ENCODE measurements around the gene TPRG1L.

Gene TPRG1L

DNA sequence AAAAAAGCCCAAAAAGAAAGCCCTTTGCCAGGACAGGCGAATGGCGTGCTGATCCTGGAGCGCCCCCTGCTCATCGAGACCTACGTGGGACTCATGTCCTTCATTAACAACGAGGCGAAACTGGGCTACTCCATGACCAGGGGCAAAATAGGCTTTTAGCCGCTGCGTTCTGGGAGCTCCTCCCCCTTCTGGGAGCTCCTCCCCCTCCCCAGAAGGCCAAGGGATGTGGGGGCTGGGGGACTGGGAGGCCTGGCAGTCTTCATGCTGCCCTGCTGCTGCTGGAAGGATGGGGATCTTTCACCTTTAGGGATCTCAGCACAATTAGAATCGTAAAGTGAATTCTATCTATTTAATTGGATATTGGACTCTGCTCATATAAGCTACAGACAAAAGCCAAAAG lies 3.6 kb downstream of the TPRG1L start:
- DNase-seq (ENCODE audit: low read depth) = no peak

DNA sequence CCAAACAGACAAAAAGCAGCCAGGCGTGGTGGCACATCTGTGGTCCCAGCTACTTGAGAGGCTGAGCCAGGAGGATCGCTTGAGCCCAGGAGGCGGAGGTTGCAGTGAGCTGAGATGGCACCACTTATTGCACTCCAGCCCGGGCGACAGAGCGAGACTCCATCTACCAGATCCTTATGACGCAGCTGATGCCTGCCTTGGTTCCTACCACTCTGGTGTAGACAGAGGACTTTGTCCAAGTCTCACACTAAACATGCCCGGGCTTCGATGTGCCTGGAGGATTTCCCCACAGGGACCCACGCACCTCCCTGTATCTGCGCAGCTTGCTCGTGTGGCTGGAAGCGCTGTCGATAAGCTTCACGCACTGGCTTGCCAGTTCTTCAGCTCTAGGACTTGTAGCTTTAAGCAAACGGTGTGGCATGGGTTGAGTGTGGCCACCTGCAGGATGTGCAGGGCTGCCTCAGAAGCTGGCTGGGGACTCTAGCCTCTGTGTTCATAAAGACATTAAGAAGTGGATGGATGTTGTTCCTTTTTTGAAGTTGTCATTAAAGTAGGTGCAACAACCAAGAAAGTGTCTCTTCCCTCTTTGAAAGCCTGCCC lies 4.8 kb downstream of the TPRG1L start:
- no peak for DNase-seq (ENCODE audit: low read depth)

DNA sequence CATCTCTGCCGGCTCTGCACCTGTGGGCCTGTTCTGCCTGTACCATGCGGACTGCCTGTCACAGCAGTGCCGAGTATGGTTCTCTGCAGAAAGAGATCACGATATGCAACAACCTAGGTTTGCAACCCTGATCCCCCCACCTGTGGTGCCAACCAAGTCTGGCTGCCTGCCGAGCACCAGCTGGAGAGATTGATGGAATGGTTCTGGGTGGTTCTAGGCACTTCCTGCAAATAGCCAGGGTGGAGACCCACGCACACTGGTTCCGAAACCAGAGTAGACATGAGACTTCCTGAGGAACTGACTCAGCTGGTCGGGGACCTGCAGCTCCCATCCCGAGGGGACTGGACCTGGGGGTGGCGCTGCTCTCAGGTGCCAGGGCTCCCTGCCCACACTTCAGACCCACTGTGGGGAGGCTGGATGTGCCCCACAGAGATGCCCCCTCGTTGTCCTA lies 5.4 kb downstream of the TPRG1L start:
- DNase-seq (ENCODE audit: low read depth) = no peak

DNA sequence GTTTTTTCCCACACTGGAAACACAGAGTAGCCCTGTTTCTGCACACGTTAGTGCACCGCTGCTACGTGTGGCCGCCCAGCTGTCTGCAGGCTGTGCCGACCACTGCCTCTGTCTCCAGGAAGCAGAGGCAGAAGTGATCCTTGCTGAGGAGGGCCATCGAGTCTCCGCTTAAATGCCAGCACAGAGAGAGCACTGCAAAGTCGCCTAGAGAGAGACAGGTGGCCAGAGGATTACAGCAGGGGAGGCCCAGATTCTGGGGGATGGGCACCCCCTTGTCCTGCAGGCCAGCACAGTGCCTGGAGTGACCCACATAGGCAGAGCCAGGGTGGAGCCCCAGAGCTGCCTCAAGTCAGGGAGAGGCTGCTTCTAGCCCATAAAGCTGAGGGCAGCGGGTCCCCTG lies 6.1 kb downstream of the TPRG1L start:
- DNase-seq (ENCODE audit: low read depth) = no peak

DNA sequence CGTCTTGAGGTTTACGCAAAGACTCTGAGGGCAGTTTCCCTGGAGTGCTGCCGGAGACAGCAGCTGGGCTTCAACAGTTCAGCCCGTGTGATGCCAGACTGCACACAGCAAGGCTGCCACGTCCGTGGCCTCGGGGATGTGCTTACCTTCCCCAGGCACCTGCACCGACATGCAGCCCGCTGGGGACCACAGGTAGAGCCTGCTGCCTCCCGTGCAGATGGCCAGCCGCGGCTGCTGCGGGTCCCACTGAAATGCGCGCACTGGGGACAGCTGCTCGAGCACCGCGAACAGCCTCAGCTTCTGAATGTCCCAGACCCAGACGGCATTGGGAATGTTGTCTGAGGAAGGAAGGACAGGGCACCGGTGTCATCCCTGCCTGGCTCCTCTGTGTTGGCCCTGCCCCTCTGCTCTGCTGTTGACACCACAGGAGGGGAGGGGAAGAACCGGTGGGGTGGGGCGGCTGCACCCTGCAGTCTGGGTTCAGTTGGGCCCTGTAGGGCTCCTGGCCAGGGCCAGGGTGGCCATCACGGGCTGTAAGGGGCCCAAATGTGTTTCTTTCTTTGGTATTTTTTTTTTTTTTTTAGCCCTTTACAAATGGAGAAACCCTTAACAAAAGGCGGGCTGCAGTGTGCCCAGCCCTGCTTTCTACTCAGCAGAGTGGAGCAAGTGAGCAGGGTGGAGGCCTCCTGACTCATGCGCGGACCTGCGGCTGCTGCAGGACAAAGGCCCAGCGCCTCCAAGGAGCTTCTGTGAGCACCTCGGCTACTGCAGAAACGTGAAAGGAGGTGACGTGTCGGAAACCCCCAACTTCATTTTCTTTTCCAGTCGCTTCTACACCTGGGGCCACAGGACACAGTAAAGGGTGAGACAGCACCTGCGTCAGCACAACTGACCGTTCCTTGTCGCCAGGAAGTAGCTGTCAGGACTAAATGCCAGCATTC lies 6.8 kb downstream of the TPRG1L start:
- DNase-seq (ENCODE audit: low read depth) = no peak

DNA sequence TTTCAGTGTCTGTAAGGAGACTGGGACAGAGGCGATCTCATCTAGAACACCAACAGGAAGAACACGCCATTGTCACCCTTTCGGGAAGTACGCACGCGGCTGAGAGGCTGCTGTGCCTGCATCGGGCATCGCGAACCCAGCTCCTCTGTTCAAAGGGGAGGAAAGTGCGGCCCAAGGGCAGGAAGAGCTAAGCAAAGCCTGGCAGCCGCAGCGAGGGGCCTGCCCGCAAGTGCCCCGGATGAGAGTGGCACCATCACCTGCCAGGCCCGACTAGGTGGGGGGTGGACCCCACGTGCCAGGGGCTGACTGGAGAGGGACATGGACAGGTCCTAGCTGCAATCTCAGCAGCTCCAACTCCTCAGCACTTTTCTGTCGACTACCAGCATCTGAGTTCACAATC lies 7.5 kb downstream of the TPRG1L start:
- no peak for DNase-seq (ENCODE audit: low read depth)

DNA sequence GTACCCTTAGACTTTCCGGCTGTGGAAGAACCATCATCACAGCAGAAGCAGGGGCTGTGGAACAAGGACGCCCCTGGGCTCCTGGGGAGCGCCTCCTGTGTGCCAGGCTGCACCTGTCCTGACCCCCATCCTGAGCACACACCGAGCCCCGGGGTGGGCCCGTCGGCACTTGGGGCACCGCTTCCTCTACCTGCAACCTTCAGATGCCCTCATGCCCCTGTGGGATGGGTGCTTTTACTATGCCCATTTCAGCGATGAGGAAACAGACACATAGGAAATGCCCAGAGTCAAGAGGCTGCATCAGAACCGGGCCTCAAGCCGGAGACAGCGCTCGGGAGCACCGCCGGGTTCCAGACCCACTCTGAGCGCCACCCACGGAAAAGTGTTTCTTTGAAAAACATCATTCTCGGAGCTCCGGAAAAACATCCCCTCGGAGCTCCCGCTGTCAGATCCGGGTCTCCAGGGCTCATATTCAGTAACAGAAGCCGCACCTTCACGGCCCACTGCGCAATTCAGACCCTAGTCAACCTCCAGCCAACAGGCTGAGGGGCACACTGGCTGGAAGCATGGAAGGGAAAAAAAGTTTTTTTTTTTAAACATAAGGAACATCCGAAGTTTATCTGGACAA lies 8.0 kb downstream of the TPRG1L start:
- no peak for DNase-seq (ENCODE audit: low read depth)

DNA sequence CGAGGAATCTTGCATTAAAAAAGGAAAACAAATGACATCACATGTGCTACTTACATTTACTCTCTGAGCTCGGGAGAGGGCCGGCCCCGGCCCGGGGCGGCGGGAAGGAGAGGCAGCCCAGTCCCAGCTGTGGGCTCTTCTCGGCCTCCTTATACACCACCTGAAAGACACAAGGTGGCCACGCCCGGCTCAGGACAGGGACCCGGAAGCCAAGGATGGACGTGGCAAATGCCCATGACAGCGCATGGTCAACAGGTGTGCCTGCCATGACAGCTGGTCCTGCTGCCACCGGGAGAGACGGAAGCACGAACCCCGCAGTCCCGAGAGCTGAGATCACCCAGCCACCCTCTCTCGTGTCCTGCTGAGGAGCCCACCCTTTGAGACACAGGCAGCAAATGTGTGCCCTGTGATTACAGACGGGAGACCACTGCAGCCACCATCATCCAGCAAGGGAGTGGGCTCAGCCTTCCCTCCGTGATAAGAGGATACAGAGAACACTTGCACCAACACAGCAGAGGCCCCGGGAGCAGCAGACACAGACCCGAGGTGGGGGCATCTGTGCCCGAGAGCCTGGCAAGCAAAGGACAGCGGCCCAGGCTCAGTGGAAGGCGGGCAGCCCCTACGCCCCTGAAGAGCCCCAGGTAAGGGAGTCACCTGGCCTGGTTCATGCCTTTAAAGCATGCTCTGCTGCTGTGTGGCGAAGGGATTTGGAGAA lies 8.7 kb downstream of the TPRG1L start:
- DNase-seq (ENCODE audit: low read depth) = no peak

DNA sequence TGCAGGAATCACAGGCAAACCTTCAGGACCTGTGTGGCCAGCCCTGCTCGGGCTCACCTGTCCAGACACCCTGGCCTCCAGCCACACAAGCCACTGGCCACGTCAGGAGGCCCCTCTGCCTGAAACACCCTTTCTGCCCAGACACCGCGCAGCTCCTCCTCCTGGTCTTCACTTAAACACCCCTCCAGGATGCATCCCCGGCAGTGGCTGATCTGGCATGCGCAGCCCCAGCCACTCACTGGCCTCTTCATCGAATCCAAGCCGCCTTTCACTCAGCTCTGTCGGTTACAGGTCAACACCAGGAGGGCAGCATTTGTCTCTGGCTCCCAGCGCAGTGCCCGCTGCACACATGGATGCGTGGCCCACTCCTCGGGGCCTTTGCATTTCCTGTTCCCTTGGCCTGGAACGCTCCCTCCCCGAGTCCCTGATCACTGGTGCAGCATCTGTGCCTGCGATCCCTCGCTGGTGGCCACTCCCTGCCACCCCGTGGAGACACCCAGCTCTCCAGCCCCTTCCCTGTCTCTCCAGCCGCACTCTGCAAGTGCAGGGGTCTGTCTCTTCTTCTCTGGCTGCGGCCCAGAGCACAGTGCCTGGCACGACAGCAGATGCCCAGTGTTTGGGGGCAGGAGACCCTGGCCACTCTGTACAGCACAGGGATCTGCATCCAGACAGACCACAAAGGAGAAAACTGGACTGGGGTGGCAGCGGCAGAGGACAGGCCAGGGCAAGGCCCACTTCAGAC lies 9.4 kb downstream of the TPRG1L start:
- no peak for DNase-seq (ENCODE audit: low read depth)

DNA sequence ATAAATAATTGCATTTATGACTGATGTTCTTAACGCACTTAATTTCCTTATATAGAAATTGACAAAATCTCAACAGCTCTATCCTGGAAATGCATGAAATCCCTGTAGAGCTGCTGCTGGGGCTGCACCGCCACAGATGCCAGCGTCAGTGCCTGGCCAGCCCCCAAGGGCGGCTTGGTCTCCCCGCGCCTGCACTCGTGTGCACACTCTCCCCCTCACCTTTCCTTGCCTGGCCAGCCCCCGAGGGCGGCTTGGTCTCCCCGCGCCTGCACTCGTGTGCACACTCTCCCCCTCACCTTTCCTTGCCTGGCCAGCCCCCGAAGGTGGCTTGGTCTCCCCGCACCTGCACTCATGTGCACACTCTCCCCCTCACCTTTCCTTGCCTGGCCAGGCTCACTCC lies 11.3 kb downstream of the TPRG1L start:
- no peak for DNase-seq (ENCODE audit: low read depth)

DNA sequence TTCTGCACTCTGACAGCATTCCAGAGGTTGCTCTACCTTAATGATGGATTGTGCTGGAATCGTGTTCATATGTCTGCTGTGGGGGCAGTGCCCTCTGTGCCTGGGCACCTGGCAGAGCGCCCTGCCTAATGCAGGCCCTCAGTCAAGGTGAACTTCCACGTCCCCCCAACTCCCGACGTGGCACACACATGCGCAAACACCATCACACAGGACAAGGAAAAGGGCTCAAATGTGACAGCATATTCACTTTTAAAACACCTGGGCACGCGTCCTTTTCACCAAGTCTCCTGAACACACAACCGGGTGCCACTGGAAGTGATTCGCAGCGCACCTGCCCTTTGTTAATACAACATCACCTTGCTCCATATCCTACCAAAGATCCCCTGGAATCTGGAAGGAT lies 11.7 kb downstream of the TPRG1L start:
- no peak for DNase-seq (ENCODE audit: low read depth)

DNA sequence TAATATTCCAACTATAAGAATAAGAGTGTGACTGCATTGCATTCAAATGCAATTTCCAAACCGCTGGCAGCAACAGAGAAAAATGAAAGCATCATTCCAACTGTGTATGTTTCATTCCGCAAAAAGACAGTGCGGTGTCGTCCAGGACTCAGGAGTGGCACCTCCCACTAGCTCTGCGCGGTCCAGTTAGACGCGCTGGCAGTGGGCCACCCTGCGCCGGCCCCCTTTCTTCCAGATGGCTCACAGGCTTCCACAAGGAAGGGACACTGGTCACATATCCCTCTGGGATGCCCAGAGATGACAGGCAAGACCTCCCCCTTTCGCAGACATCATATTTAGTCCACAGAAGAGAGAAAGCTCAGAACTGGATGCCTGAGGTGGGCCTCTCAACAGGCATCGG lies 13.2 kb downstream of the TPRG1L start:
- DNase-seq (ENCODE audit: low read depth) = no peak

DNA sequence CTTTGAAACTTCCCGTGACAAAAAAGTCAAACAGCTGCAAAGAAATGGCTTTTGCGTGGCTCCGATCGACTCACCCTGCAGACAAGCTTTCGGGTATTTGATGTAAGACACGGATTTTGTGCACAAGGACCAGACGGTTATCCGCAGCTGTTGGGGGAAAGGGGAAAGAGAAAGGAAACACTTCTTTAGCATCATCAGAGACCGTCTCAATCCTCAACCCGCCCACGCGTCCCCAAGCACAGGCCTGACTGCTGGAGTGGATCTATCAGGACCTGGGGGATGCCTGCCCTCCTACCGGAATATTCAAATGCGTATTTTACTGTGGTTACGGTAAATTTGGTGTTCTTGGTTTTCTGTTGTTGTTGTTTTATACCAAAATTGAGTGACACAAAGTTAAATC lies 13.9 kb downstream of the TPRG1L start:
- DNase-seq (ENCODE audit: low read depth) = no peak

DNA sequence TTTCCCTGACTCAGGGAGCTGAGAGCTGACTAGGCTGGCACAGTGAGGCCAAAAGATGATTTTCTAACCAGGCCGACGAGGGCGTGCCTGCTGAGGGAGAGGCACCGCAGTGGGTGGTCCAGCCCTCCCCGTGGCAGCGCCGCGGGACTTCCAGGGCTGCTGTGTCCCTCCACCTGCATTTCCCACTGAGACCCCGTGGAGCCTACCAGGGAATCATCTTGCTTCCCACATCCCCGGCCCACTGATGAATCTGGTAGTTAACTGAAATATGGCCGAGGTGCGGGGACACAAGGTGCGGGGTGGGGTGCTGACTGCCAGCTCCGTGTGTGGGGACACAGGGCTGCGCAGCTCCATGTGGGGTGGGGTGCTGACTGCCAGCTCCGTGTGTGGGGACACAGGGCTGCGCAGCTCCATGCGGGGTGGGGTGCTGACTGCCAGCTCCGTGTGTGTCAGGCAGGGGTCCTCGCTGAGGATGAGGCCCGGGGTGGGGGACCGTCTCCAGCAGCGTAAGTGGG lies 14.6 kb downstream of the TPRG1L start:
- no peak for DNase-seq (ENCODE audit: low read depth)

DNA sequence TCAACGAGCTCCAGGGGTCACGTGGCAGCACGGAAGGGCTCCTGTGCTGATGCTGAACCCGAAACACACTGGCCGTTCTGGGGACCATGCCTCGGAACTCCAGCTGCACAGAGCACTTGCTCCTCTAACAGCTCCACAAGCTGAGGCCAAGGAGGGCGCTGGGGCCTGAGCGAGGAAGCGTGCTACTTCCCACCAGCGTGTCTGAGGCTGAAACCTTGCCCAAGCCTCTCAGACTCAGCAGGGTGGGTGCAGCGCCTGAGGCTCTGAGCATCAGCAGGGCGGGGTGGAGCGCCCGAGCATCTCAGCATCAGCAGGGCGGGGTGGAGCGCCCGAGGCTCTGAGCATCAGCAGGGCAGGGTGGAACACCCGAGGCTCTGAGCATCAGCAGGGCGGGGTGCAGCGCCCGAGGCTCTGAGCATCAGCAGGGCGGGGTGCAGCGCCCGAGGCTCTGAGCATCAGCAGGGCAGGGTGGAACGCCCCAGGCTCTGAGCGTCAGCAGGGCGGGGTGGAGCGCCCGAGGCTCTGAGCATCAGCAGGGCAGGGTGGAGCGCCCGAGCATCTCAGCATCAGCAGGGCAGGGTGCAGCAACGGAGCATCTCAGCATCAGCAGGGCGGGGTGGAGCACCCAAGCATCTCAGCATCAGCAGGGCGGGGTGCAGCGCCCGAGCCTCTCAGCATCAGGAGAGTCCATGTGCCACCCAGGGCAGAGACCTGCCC lies 15.5 kb downstream of the TPRG1L start:
- DNase-seq (ENCODE audit: low read depth) = no peak

DNA sequence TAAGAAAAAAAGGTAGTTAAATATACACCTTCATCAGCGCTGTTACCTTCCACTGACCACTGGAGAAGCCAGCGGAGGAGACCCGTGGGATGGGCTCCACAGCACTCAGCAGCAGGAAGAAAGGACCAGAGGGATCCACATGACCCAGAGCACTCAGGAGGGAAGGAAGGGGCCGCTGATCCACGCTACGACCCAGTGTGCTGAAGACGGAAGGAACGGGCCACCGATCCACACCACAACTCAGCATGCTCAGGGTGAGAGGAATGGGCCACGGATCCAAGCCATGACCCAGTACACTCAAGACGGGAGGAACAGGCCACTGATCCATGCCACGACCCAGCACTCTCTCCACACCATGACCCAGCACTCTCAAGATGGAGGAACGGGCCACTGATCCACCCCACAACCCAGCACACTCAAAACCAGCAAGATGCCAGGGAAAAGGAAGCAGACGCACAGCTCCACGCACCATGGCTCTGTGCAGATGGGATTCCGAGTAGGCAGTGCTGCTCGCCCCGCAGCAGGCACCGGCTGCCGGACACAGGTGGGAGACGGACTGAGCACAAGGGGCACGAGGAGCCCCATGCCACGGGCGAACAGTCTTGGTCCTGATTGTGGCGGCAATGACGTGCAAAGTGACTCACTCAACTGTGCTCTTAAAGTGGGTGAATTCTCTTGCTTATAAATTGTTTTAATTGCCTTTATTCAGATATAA lies 16.4 kb downstream of the TPRG1L start:
- DNase-seq (ENCODE audit: low read depth) = no peak

DNA sequence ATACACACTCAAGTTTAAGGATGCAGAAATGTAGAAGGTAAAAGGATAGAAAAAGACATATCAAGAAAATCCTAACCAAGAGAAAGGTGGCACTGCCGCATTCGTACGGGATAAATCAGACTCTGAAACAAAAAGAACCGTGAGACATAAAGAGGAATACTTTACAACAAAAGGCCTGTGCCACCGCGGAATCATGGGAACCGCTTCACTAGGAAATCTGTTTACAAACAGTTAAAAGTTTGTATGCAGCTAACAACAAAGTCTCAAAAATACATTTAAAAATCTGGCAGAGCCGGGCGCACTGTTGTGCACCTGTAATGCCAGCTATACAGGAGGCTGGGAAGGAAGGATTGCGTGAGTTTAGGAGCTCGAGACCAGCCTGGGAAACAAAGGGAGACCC lies 17.0 kb downstream of the TPRG1L start:
- no peak for DNase-seq (ENCODE audit: low read depth)

DNA sequence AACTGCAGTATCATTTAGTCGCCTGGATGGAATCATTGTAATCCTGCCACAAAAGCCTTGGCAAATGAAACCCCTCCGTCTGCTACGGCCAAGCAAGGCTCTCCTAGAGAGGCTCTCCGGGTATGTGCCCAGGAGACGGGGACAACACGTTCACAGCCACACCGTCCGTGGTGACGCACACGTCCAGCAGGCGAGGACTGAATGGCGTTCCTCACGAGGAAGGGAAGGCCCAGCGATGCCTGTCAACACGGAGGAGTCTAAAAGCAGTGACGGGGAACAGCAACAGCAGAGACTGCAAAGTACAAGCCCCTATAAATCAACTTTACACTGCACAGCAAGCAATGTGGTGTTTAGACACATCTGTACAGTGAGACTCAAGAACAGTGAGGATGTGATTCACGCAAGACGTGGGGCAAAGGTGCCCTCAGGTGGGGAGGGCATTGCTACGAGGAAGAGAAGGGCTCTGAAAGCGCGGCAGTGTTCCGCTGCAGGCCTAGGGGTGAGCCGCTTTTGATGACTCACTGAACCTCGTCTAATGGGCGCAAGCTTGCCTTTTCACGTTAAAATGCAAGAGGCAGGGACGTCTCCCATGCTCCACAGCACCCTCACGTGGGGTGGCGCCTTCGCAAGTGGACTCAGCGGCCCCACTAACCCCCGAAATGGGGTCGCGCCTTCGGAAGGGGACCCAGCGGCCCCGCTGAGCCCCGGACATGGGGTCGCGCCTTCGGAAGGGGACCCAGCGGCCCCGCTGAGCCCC lies 18.3 kb downstream of the TPRG1L start:
- DNase-seq (ENCODE audit: low read depth) = no peak

DNA sequence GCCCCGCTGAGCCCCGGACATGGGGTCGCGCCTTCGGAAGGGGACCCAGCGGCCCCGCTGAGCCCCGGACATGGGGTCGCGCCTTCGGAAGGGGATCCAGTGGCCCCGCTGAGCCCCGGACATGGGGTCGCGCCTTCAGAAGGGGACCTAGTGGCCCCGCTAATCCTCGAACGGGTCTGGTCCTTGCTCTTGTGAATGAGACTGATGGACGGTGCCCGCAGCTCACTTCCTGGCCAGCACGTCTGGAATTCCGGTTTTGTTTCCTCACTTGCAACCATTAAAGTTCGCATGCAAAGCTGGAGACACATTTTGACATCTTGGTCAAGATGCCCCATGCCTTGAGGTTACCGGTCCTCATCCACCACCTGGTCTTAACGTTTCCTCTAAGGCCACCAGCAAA lies 19.5 kb downstream of the TPRG1L start:
- DNase-seq (ENCODE audit: low read depth) = no peak

DNA sequence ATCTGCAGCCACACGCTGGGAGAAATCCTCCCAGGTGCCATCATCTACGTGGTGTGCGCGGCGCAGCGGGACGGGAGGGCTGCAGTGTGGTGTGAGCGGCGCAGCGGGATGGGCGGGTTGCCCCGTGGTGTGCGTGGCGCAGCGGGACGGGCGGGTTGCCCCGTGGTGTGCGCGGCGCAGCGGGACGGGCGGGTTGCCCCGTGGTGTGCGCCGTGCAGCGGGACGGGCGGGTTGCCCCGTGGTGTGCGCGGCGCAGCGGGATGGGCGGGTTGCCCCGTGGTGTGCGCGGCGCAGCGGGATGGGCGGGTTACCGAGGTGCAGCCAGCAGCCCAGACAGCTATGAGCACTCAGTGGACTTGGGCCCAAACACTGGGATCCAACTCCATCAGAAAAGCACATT lies 20.4 kb downstream of the TPRG1L start:
- no peak for DNase-seq (ENCODE audit: low read depth)
